Glomerular endothelial cell (primary cell): Measurements from ENCODE around the gene SLC15A4. TPM values are rescaled to one million over a fixed set of nuclear protein-coding genes. Genes with fewer than 3 reads are reported as not detected.

Experiments used
- DNase-seq: peaks from one replicate; pipeline ENCODE4 v3.0.0-alpha.2; 2011; ENCODE audit warnings: low read depth, low spot score; ENCODE audit errors: extremely low read depth
- total RNA-seq: library from RNA; depleted of rRNA; stranded (reverse); fragments of >200 nt; gene quantifications from 2 replicates; pipeline ENCODE4 v1.2.3, GENCODE V29; 2015

The SLC15A4 gene
- total RNA-seq, 1 donor from 2014 or later: 58.3 TPM

DNA sequence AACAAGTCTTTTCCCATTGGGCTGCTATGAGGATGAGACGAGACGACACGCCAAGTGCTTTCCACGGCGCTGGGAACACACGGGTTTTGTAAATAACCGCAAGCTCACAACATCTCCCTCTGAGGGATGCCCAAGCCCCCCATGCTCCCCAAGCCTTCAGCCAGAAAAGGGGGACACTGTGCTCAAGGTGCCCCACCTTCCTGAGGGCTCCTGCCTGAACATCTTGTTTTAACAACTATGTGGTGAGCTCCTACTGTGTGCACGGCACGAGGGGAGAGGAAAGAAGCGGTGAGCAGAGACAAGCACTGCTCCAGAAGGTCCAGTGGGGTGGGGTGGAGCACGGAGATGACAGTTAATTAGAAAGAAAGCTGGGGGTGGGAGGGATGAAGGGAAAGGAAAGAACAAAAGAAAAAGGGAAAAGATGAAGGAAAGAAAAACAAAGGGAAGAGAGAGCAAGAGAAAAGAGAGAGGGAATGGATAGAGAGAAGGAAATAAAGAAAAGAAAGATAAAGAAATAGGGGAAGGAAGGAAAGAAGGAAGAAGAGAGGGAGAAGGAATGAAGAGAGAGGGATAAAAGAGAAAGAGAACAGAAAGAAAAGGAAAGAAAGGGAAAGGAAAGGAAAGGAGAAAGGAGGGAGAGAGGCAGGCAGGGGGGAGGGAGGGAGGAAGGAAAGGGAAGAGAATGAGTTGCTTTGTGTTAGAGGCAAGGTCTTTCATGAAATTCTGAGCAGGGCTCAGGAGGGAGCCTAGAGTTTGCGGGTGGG, 56.8 kb downstream of the SLC15A4 start:
- no peak for DNase-seq

DNA sequence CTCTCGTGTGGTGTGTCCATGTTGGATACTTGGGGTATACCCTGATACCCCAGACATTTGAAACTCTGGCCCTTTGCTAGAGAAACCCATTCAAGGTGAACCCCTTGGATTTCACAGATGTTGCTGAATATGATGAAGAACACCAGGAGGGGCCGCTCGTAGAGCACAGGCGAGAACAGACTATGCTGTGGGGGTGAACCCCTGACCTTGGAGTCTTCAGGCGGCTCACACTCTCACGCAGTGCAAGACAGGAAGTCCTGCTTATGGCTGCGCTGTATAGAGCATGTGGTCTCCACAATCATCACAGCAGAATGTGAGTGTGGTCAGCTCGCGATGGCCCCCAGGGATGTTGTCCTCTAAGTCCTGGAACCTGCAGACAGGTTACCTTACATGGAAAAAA, 60.4 kb downstream of the SLC15A4 start:
- DNase-seq: no peak

DNA sequence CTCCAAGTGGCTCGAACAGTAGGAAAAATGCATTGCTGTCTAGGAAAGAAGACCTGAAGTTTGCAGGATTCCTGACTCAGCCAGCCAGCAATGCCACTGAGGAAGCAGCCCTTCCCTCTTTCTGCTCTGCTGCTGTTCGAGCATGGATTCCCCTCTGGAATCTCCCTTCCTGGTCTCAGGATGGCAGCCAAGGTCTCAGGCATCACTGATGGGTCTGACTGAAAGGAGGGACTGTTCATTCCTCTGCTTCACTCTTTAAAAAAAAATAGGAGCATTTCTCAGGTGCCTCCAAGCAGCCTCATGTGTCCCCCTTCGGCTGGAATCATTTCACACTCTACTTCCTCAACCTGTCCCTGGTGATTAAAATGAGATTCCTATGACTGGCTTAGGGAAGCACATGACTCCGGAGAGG, 62.4 kb downstream of the SLC15A4 start:
- DNase-seq: no peak

DNA sequence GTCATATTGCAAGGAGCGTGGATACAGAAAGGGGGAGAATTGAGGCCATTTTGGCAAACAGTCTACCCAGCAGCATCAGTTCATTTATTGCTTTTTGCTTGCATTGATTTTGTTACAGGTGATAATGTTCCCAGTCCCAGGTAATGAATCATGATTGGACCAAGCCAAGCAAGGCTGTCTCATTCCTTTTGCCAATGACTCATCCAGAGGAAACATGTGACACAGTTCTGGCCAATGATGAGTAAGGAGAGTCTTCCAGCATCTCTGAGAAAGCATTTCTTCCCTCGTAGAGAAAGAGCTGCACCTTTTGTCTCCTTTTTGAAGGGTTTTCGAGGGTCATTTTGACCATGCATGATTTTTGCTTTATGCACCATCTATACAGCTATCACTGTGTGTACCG, 68.2 kb downstream of the SLC15A4 start:
- DNase-seq: no peak

DNA sequence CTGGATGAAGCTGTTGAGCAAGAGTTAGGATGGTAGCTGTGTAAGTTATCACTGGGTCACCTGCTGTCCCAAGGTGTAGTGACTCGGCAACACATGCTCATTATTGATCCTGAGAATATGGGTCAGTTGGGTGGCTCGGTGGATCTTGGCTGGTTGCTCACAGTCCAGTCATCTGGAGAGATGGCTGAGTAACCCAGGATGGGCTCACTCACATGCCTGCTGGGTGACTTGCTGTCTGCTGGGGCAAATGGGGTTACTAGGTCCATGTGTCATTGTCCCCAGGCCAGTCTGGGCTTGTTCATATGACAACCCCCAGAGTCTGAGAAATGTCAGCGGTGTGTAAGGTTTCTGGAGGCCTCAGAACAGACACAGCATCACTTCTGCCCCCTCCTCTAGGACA, 69.5 kb downstream of the SLC15A4 start:
- no peak for DNase-seq

DNA sequence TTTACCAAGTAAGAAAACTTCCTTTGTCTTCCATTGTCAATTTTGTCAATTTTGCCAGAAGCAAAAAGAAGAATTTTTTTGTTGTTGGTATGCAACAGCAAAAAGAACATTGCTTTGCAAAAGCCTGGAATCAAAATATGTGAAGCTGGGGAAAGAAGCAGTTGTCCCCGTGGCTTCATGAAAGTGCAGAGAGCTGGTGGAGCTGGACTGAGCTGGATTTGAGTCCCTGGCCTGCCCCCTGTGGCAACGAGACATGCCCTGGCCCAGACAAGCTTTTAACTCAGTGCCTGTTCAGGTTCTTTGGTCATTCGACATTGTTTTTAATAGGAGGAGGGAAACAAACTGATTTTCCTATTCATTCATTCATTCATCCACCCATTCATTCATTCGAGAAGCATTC, 70.3 kb downstream of the SLC15A4 start:
- DNase-seq: no peak

DNA sequence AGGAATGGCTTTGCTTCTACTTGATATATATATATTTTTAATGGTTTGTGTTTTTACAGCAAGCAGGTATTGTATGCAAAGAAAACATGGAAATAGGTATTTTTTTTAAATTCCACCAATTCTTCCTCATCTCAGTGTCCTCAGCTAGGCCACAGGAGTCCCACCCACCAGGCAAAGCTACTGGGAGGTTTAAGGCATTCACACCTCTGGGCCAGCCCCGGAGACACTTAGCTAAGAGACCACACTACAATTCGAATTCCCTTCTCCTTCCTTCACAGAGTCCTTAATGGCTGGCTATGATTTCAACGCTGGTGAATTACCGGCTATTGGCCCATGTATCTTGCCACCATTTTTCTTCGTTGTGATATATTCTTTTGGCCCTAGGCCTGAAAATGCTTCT, 71.4 kb downstream of the SLC15A4 start:
- DNase-seq: no peak

DNA sequence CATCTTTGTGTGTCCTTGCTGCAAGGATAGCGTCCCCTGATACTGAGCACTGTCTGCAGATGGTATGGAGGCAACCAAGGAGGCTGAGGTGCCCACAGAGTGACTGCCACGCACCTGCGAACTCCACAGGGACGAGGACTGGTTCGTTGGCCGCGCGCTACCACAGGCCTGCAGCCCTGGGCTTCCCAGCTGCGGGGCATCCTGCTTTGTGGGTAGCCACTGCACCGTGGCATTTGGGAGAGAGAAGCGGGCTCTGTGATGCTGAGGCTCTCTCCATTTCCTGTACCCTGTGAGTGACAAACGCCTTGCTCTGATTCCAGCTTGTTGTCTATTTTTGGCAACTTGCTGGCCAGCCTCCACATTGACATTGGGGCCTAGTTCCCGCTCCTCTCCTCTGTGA, 76.3 kb downstream of the SLC15A4 start:
- DNase-seq: no peak

DNA sequence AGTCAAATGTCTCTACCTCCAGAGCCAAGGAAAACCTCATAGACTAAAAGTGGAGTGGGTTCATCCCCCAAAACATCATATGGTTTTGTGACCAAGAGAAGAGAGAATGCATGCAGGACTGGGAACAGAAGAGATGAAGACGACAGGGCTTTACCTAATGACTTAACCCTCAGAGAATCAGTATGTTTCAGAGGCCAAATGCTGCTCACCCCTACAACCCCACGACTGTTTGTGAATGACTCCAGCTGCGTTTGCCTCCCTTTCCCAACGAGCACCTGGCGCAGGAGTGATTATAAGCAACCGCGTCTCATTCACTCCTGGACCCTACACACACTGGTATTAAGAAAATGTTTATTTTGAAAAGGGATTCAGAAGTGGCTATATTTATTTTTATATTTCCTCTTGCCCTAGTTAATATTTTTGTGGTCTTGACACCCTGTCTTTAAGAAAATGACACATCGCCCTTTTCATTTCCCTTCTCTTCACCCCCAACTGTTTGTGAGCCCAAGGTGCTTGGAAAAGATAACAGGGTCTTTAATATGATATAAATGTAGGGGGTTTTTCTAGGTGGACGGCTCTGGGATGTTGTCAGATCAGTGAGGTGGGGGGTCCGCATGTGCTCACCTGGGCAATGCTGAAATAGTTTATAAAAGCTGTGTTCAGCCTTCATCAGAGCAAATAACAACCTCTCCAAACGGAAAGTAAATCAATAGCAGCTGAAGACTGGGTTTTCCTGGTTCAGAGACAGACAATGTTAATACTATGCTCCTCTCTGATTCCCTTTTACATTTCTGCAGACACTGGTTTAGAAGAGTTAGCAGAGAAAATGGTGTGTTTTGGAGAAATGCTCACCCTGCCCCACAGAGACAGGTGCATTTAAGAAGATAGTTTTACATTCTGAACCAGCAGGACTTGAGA, 77.7 kb downstream of the SLC15A4 start:
- DNase-seq: no peak

DNA sequence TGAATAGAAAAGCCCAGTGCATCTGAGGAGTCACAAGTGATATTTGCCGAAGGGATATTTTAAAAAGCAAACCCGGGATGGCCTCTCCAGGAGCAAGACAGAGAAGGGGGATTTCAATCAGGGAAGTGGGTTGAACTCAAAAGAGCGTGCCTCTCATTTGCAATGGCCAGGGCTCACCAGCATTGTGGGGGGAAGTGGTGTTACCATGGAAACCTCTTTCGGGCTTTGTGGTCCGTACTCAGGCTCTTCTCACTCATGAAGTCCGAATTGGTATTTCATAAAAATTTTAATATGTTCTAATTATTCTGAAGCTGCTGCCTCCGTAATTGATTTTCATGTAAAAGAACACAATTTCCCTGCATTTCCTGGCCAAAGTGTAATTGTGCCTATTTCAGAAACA, 79.8 kb downstream of the SLC15A4 start:
- DNase-seq: no peak

Other genes with a start within 250 kb of the SLC15A4 start
- not detected in 2 replicates for gene GLT1D1, start 29.5 kb upstream of the SLC15A4 start, total RNA-seq